Adrenal gland (tissue), 5 donors: ENCODE measurements around the gene SYNDIG1.

Experiments
- CTCF ChIP-seq, 6 experiments: fragments of 450-650 bp in 4 of 6; fragments of 200-600 bp in 2 of 6; sonication (generic) in 1 of 6; IDR thresholded peaks; 1 replicate in 5 of 6; 2 replicates in 1 of 6; pipeline versions ENCODE4 v1.5.1 to v1.8.0; 2016 to 2021; ENCODE audit warnings: antibody characterized with exemption in 6 of 6, mild to moderate bottlenecking in 2 of 6, moderate library complexity in 1 of 6
- POLR2A ChIP-seq, 2 donors: fragments of 450-650 bp; IDR thresholded peaks; one replicate each; pipeline ENCODE4 v1.6.1; 2017; ENCODE audit warnings: antibody characterized with exemption in 2 of 2, mild to moderate bottlenecking in 2 of 2, moderate library complexity in 1 of 2
- donor health status: DM: no; HTN: no; CAD: no.

DNA sequence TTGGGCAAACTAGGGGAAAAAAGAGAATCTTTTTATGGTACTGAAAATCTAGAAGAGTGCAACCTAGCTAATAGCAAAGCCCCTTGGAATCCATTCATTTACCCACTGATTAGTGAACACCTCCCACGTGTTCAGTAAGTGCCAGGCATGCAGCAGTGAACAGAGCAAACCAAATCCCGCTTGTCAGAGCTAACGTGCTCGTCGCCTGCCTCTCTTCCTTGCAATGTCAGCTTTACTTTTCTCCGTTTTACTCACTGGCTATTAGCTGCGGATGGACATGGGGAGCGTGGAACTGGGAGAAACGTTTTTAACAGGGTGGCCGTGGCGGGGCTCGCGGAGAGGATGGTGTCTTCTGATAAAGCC is 120.4 kb downstream of the SYNDIG1 start:
- TF ChIP-seq CTCF (IDR thresholded peaks at IDR 0.05) (no peak), POLR2A (IDR thresholded peaks at IDR 0.05) (no peak)
